Thyroid gland (tissue), 4 donors: Measurements from ENCODE around the gene KDM8.

Source experiments
- CTCF ChIP-seq, 6 experiments: fragments of 200-600 bp in 3 of 6; fragments of 450-650 bp in 3 of 6; sonication (generic) in 3 of 6; IDR thresholded peaks; one replicate each; pipeline ENCODE4 v1.5.1; 2016 to 2019; ENCODE audit warnings: antibody characterized with exemption in 6 of 6, mild to moderate bottlenecking in 2 of 6, inconsistent platforms in 1 of 6, moderate library complexity in 1 of 6
- POLR2A ChIP-seq, 2 donors: fragments of 450-650 bp; IDR thresholded peaks; one replicate each; pipeline ENCODE4 v1.6.1; 2017; ENCODE audit warnings: antibody characterized with exemption in 2 of 2, mild to moderate bottlenecking in 2 of 2, moderate library complexity in 1 of 2

GRCh38 chr16:27257271-27257670, 53.9 kb downstream of the KDM8 start:
- no peak for TF ChIP-seq CTCF (IDR thresholded peaks at IDR 0.05)
- no peak for TF ChIP-seq POLR2A (IDR thresholded peaks at IDR 0.05)
